ENCODE data around the gene CD164.
A peak's percentile ranks its signal among the peaks of the same experiment; 100 is the strongest.
"Not testable (repeated sequence)": the region's sequence is repeated elsewhere in the genome, so short reads cannot be mapped to it uniquely, and the experiment has no call there.

The CD164 gene

GRCh38 chr6:109373331-109373730, 8.9 kb downstream of the CD164 start:
- no peak for DNase-seq (ENCODE audit: low read depth)
- H3K4me3 ChIP-seq (ENCODE audit: low read depth, low read length) = no peak overlapping the region
- TF ChIP-seq, protein P1, sequence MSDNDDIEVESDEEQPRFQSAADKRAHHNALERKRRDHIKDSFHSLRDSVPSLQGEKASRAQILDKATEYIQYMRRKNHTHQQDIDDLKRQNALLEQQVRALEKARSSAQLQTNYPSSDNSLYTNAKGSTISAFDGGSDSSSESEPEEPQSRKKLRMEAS (IDR thresholded peaks at IDR 0.05; ENCODE audit: low read depth, low read length) = no peak
- TF ChIP-seq, protein P2, sequence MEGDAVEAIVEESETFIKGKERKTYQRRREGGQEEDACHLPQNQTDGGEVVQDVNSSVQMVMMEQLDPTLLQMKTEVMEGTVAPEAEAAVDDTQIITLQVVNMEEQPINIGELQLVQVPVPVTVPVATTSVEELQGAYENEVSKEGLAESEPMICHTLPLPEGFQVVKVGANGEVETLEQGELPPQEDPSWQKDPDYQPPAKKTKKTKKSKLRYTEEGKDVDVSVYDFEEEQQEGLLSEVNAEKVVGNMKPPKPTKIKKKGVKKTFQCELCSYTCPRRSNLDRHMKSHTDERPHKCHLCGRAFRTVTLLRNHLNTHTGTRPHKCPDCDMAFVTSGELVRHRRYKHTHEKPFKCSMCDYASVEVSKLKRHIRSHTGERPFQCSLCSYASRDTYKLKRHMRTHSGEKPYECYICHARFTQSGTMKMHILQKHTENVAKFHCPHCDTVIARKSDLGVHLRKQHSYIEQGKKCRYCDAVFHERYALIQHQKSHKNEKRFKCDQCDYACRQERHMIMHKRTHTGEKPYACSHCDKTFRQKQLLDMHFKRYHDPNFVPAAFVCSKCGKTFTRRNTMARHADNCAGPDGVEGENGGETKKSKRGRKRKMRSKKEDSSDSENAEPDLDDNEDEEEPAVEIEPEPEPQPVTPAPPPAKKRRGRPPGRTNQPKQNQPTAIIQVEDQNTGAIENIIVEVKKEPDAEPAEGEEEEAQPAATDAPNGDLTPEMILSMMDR (IDR thresholded peaks at IDR 0.05; ENCODE audit: low read depth, low read length) = no peak
- TF ChIP-seq POLR2A (IDR thresholded peaks at IDR 0.05; ENCODE audit: extremely low read depth, insufficient read length) (no peak), MYC (IDR thresholded peaks at IDR 0.05; ENCODE audit: low read depth, low read length) (no peak)

DNA sequence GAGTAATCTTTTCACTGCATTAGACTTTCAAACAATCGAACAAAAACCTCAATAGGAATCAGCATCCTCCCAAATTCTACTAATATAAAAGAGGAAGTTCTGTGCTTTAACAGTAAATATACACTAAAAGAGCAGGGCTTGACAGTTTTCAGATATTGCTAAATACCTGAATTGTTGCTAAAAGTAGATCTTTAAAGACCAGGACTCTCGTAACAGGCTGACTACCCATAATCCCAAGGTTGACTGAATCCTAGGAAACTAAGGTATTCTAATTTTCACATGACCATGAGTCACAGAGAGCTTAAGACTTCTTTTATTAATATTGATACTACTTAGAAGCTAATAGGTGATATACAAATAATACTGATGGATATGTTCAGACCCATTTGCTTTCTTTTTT, 10.1 kb downstream of the CD164 start:
- TF ChIP-seq, protein P1 (IDR thresholded peaks at IDR 0.05; ENCODE audit: low read depth, low read length) = no peak
- TF ChIP-seq, protein P2 (IDR thresholded peaks at IDR 0.05; ENCODE audit: low read depth, low read length) = no peak
- no peak for TF ChIP-seq MYC (IDR thresholded peaks at IDR 0.05; ENCODE audit: low read depth, low read length)
- no peak for TF ChIP-seq POLR2A (IDR thresholded peaks at IDR 0.05; ENCODE audit: extremely low read depth, insufficient read length)
- DNase-seq (ENCODE audit: low read depth) = peak; percentile 32
- no peak overlapping the region for H3K4me3 ChIP-seq (ENCODE audit: low read depth, low read length)

DNA sequence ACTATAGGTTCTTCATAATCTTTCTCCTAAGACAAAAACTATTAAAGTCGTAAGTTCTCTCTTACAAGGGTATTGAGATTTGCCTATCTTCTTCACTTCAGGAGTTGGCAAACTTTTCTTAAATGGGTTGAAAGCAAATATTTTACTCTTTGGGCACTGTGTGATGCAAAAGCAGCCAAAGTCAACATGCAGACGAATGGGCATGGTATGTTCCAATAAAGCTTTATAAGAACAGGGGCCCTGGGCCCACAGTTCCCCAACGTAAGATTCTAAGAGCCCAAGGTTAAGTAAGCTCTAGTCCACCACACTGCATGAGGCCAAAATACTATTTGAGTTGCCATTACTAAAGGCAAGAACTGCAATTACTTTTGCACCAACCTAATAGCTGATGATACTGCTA, 11.5 kb downstream of the CD164 start:
- H3K4me3 ChIP-seq (ENCODE audit: low read depth, low read length) = no peak overlapping the region
- TF ChIP-seq, protein P2 (IDR thresholded peaks at IDR 0.05; ENCODE audit: low read depth, low read length) = no peak
- TF ChIP-seq POLR2A (IDR thresholded peaks at IDR 0.05; ENCODE audit: extremely low read depth, insufficient read length) = no peak
- DNase-seq (ENCODE audit: low read depth) = no peak

DNA sequence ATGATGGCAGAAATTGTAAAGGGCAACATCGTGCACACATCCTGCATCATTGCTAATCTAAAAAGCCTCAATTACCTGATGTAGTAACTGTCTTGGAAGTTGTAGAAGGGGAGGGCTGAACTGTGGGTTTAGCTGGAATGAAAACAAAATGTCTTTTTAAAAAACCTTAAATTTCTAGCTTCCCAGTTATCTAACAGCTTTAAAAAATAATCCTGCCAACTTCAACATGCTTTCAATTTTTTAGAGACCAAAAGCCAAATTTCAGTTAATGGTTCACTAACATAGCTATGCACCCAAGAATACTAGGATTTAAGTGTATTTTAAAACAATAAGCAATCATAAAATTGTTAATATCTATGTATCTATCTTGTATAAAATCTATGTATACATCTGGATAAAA, 11.9 kb downstream of the CD164 start:
- no peak overlapping the region for H3K4me3 ChIP-seq (ENCODE audit: low read depth, low read length)
- no peak for DNase-seq (ENCODE audit: low read depth)
- no peak for TF ChIP-seq MYC (IDR thresholded peaks at IDR 0.05; ENCODE audit: low read depth, low read length)
- TF ChIP-seq, protein P2 (IDR thresholded peaks at IDR 0.05; ENCODE audit: low read depth, low read length) = no peak
- TF ChIP-seq POLR2A (IDR thresholded peaks at IDR 0.05; ENCODE audit: extremely low read depth, insufficient read length) = no peak
- TF ChIP-seq, protein P1 (IDR thresholded peaks at IDR 0.05; ENCODE audit: low read depth, low read length) = no peak

DNA sequence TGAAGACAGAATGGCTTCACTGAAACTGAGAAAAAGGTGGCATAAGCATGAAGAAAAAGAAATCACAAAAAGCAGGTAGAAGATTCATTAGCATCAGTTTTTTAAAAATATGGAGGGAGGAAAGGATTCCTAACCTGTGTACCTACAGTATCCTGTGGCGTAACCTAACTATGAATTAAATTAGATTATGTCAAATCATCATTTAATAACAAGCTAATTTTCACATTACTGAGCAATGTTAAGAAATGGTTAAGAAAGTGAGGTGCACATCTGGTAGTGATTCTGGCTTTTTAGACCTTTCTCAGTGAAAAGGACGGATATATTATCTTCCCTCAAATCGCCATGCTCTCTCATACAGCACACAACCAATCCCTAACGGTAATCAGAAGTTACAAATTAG, 12.5 kb downstream of the CD164 start:
- no peak overlapping the region for H3K4me3 ChIP-seq (ENCODE audit: low read depth, low read length)
- no peak for DNase-seq (ENCODE audit: low read depth)
- no peak for TF ChIP-seq POLR2A (IDR thresholded peaks at IDR 0.05; ENCODE audit: extremely low read depth, insufficient read length)
- TF ChIP-seq MYC (IDR thresholded peaks at IDR 0.05; ENCODE audit: low read depth, low read length) = no peak
- TF ChIP-seq, protein P1 (IDR thresholded peaks at IDR 0.05; ENCODE audit: low read depth, low read length) = no peak
- TF ChIP-seq, protein P2 (IDR thresholded peaks at IDR 0.05; ENCODE audit: low read depth, low read length) = no peak

DNA sequence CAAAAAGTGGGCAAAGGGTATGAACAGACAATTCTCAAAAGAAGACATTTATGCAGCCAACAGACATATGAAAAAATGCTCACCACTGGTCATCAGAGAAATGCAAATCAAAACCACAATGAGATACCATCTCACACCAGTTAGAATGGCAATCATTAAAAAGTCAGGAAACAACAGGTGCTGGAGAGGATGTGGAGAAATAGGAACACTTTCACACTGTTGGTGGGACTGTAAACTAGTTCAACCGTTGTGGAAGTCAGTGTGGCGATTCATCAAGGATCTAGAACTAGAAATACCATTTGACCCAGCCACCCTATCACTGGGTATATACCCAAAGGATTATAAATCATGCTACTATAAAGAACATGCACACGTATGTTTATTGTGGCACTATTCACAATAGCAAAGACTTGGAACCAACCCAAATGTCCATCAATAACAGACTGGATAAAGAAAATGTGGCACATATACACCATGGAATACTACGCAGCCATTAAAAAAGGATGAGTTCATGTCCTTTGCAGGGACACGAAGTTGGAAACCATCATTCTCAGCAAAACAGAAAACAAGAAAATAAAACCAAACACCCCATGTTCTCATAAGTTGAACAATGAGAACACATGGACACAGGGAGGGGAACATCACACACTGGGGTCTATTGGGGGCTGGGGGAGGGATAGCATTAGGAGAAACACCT, 17.7 kb downstream of the CD164 start:
- DNase-seq (ENCODE audit: low read depth); H3K4me3 ChIP-seq (ENCODE audit: low read depth, low read length): not testable (repeated sequence)
